GM12878 (cell line): ENCODE data around the gene COG2. TPM values are rescaled to one million over a fixed set of nuclear protein-coding genes. Genes with fewer than 3 reads are reported as not detected.

Experiments
- ATAC-seq: fragments of 200-7000 bp; cut with Tn5 transposase; 3 replicates; pipeline ENCODE4 v1.9.1; 2020; ENCODE audit warnings: mild to moderate bottlenecking, moderate library complexity
- BruUV-seq: library from RNA; stranded (reverse); fragments of 400-500 nt; replicated peaks from 2 replicates; lab custom pipeline; 2021; lab: Mats Ljungman, UMichigan
- CTCF ChIA-PET: fragments of 300-600 bp; sonication (Branson Sonifier 250); formaldehyde crosslinking; extraction: SDS; loops from one replicate; lab custom pipeline; 2021; ENCODE audit warnings: inconsistent platforms; lab: Yijun Ruan, JAX
- POLR2A ChIA-PET: fragments of 350-600 bp; formaldehyde crosslinking; extraction: SDS; loops from one replicate; lab custom pipeline; 2021; ENCODE audit warnings: inconsistent platforms; lab: Charles Lee
- RAD21 ChIA-PET: fragments of 300-600 bp; sonication (Branson Sonifier 250); formaldehyde crosslinking; loops from one replicate; lab custom pipeline; 2023; ENCODE audit warnings: antibody characterized with exemption; ENCODE audit not compliant: unreplicated experiment; lab: Charles Lee
- SMC1A ChIA-PET: fragments of 300-600 bp; sonication (Branson Sonifier 250); formaldehyde crosslinking; loops from one replicate; lab custom pipeline; 2023; ENCODE audit not compliant: unreplicated experiment, uncharacterized antibody; lab: Charles Lee
- DNase-seq: peaks from one replicate; pipeline ENCODE4 v3.0.0-alpha.2; 2011; ENCODE audit warnings: low read depth, low spot score
- FAIRE-seq: peaks from 3 replicates; lab custom pipeline; 2011; peaks lifted over from hg19 to GRCh38; lab: Jason Lieb, UNC
- H2AFZ ChIP-seq: 2 replicates; pipeline ENCODE4 v1.6.0; 2011; ENCODE audit warnings: low read depth, low read length, control low read depth; ENCODE audit not compliant: control insufficient read depth
- H3K27ac ChIP-seq: 2 replicates; pipeline ENCODE4 v1.5.1; 2011; ENCODE audit warnings: control low read depth; ENCODE audit not compliant: control insufficient read depth, insufficient read depth
- H3K27me3 ChIP-seq, 2 experiments: replicated peaks in 1 of 2; 2 replicates each; pipeline versions ENCODE4 v1.6.0 to v1.6.1; 2011; ENCODE audit warnings: low read length in 1 of 2; ENCODE audit not compliant: control insufficient read depth in 2 of 2, insufficient read depth in 2 of 2
- H3K36me3 ChIP-seq, 2 experiments: 2 replicates each; pipeline ENCODE4 v1.5.1; 2011; ENCODE audit warnings: low read length in 1 of 2; ENCODE audit not compliant: control insufficient read depth in 2 of 2, insufficient read depth in 2 of 2
- H3K4me1 ChIP-seq: 2 replicates; pipeline ENCODE4 v1.6.1; 2011; ENCODE audit warnings: mild to moderate bottlenecking, low read length, moderate library complexity, mixed read lengths; ENCODE audit not compliant: control insufficient read depth, insufficient read depth
- H3K4me2 ChIP-seq: 2 replicates; pipeline ENCODE4 v1.6.0; 2011; ENCODE audit warnings: control low read depth; ENCODE audit not compliant: control insufficient read depth, insufficient read depth
- H3K4me3 ChIP-seq: fragments of 200-600 bp; sonication (generic); 2 replicates; pipeline ENCODE4 v1.5.1; 2016
- H3K79me2 ChIP-seq: 2 replicates; pipeline ENCODE4 v1.6.0; 2011; ENCODE audit warnings: low read length; ENCODE audit not compliant: control insufficient read depth, insufficient read depth
- H3K9ac ChIP-seq: 2 replicates; pipeline ENCODE4 v1.8.0; 2011; ENCODE audit warnings: low read length, control low read depth, mixed read lengths; ENCODE audit not compliant: control insufficient read depth, insufficient read depth
- H3K9me3 ChIP-seq: replicated peaks from 3 replicates; pipeline ENCODE4 v1.5.1; 2011; ENCODE audit warnings: mild to moderate bottlenecking, low read length; ENCODE audit not compliant: control insufficient read depth, insufficient read depth
- H4K20me1 ChIP-seq: 2 replicates; pipeline ENCODE4 v1.6.0; 2011; ENCODE audit not compliant: control insufficient read depth, insufficient read depth
- ASH2L ChIP-seq: fragments of 300-600, 200-600 bp; sonication (generic); IDR thresholded peaks from 2 replicates; pipeline ENCODE4 v1.6.1; 2017; ENCODE audit warnings: low read depth, mild to moderate bottlenecking, borderline replicate concordance
- BRCA1 ChIP-seq: IDR thresholded peaks from 2 replicates; pipeline ENCODE4 v1.6.1; 2011; ENCODE audit warnings: low read depth, low read length, improper control_type of control experiment
- CREM ChIP-seq: IDR thresholded peaks from 2 replicates; pipeline ENCODE4 v1.6.1; 2014; ENCODE audit warnings: antibody characterized with exemption, low read depth
- IKZF1 ChIP-seq: fragments of 450-650 bp; conservative IDR thresholded peaks from 2 replicates; pipeline ENCODE4 v1.6.1; 2017; ENCODE audit warnings: antibody characterized with exemption, mild to moderate bottlenecking
- KAT2A ChIP-seq: conservative IDR thresholded peaks from 2 replicates; pipeline ENCODE4 v1.6.1; 2011; ENCODE audit warnings: low read depth, low read length; ENCODE audit not compliant: control insufficient read depth
- SMARCA5 ChIP-seq: fragments of 450-650 bp; IDR thresholded peaks from 2 replicates; pipeline ENCODE4 v1.6.1; 2017; ENCODE audit warnings: mild to moderate bottlenecking
- SREBF2 ChIP-seq: IDR thresholded peaks from 2 replicates; pipeline ENCODE4 v1.6.1; 2012; ENCODE audit warnings: mild to moderate bottlenecking, low read length
- ZNF622 ChIP-seq: fragments of 450-650 bp; IDR thresholded peaks from 2 replicates; pipeline ENCODE4 v1.6.1; 2017; ENCODE audit warnings: mild to moderate bottlenecking, inconsistent platforms
- WGBS: methylation state at CpG from one replicate; pipeline ENCODE4 v1.1.6; 2016; ENCODE audit warnings: low lambda C conversion rate; ENCODE audit not compliant: insufficient replicate concordance, insufficient coverage; ENCODE audit errors: missing lambda C conversion rate; 5-methylcytosine and 5-hydroxymethylcytosine counted together
- in situ Hi-C: fragments of 300-500 bp; cut with MboI; formaldehyde crosslinking; loops from 9 replicates; pipeline ENCODE4 v1.14.3; 2018; ENCODE audit warnings: mixed read lengths
- intact Hi-C: fragments of 100-400 bp; cut with micrococcal nuclease; formaldehyde crosslinking; loops from one replicate; pipeline ENCODE4 v1.14.2; 2022; ENCODE audit not compliant: unreplicated experiment
- polyA plus RNA-seq, 11 experiments: library from polyadenylated mRNA; depleted of rRNA in 4 of 11; unstranded in 6 of 11; stranded (reverse) in 5 of 11; fragments of >200 nt; fragmentation: Nextera tagmentation in 4 of 11; fragmentation: Illumina TruSeq in 1 of 11; extraction: Ambion mirVana in 4 of 11; extraction: Trizol in 1 of 11; gene quantifications; 1 replicate in 1 of 11; 2 replicates in 10 of 11; pipeline versions ENCODE4 v1.2.1 to v1.2.3, GENCODE V29; 2011 to 2016; ENCODE audit warnings: inconsistent platforms in 2 of 11, missing spikeins in 2 of 11, low read depth in 1 of 11
- total RNA-seq, 4 experiments: library from RNA; depleted of rRNA in 3 of 4; stranded (reverse); fragments of >200 nt in 3 of 4; fragmentation: Illumina TruSeq in 1 of 4; extraction: Trizol in 1 of 4; gene quantifications; 2 replicates each; pipeline versions ENCODE4 v1.2.1 to v1.2.3, GENCODE V29; 2013 to 2021
- TF ChIP-seq, protein P1 (sequence below): fragments of 450-650 bp; formaldehyde crosslinking; IDR thresholded peaks from 2 replicates; pipeline ENCODE4 v1.4.0; 2020; ENCODE audit warnings: mild to moderate bottlenecking, moderate library complexity

COG2 gene
- total and polyA plus RNA-seq, 10 of the 15 experiments (the other 5 are each of a cell fraction or from before 2014, with no cell fraction given), result 15.0 to 31.5 (median 28.3) TPM

- Histone ChIP-seq H3K4me3 (no peak overlapping the region), H3K4me2 (no peak overlapping the region), H4K20me1 (no peaks in the 10 kb centered on the region), H3K27ac (no peak overlapping the region), H3K9ac (no peak overlapping the region), H3K4me1 (no peaks in the 10 kb centered on the region), H3K79me2 (no peaks in the 10 kb centered on the region), H3K9me3 (no peaks in the 10 kb centered on the region), H2AFZ (no peak overlapping the region), H3K36me3 (no peaks in the 10 kb centered on the region), H3K27me3 (peaks cover 0 to 2% of the 10 kb centered on the region in 2 experiments; a peak in 2 of 4 replicates)
- TF ChIP-seq CREM, result no peak
- TF ChIP-seq KAT2A, result no peak
- no peak for TF ChIP-seq IKZF1
- no peak for TF ChIP-seq BRCA1
- no peak for TF ChIP-seq SREBF2
- no peak for TF ChIP-seq SMARCA5
- no peak for TF ChIP-seq ZNF622
- no peak for TF ChIP-seq ASH2L
- TF ChIP-seq, protein P1, sequence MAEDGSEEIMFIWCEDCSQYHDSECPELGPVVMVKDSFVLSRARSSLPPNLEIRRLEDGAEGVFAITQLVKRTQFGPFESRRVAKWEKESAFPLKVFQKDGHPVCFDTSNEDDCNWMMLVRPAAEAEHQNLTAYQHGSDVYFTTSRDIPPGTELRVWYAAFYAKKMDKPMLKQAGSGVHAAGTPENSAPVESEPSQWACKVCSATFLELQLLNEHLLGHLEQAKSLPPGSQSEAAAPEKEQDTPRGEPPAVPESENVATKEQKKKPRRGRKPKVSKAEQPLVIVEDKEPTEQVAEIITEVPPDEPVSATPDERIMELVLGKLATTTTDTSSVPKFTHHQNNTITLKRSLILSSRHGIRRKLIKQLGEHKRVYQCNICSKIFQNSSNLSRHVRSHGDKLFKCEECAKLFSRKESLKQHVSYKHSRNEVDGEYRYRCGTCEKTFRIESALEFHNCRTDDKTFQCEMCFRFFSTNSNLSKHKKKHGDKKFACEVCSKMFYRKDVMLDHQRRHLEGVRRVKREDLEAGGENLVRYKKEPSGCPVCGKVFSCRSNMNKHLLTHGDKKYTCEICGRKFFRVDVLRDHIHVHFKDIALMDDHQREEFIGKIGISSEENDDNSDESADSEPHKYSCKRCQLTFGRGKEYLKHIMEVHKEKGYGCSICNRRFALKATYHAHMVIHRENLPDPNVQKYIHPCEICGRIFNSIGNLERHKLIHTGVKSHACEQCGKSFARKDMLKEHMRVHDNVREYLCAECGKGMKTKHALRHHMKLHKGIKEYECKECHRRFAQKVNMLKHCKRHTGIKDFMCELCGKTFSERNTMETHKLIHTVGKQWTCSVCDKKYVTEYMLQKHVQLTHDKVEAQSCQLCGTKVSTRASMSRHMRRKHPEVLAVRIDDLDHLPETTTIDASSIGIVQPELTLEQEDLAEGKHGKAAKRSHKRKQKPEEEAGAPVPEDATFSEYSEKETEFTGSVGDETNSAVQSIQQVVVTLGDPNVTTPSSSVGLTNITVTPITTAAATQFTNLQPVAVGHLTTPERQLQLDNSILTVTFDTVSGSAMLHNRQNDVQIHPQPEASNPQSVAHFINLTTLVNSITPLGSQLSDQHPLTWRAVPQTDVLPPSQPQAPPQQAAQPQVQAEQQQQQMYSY (CRISPR knock-in tag), result no peak
- ChIA-PET POLR2A (no interaction called here), SMC1A (no interaction called here), CTCF (no interaction called here), RAD21 (no interaction called here)
- DNase-seq (no peak), FAIRE-seq (no peak), ATAC-seq (no peak)
- intact Hi-C loops (no loop called here), in situ Hi-C loops (no loop called here)
- WGBS, result 49% methylated on average over 14 of the region's 14 CpGs
- BruUV-seq, result no TSS peak
Observed at GRCh38 chr1:230702934-230703678, 60.8 kb downstream of the COG2 start.
